Progenitor cell of endocrine pancreas (in vitro differentiated cells): ENCODE data around the gene MPHOSPH6. TPM values are rescaled to one million over a fixed set of nuclear protein-coding genes. Genes with fewer than 3 reads are reported as not detected.

ENCODE experiments used
- DNase-seq: peaks from one replicate; pipeline ENCODE4 v3.0.0; 2021; ENCODE audit warnings: low spot score; ENCODE audit not compliant: unreplicated experiment
- H3K27ac Mint-ChIP-seq: 2 replicates; pipeline ENCODE4 v1.8.0; 2021; ENCODE audit warnings: mild to moderate bottlenecking, moderate library complexity, mixed read lengths
- H3K27me3 Mint-ChIP-seq: 2 replicates; pipeline ENCODE4 v1.8.0; 2021; ENCODE audit warnings: mixed read lengths
- H3K36me3 Mint-ChIP-seq: 2 replicates; pipeline ENCODE4 v1.8.0; 2022; ENCODE audit warnings: mixed read lengths; ENCODE audit not compliant: insufficient read depth
- H3K4me1 Mint-ChIP-seq: 2 replicates; pipeline ENCODE4 v1.8.0; 2021; ENCODE audit warnings: low read depth, mixed read lengths
- H3K4me3 Mint-ChIP-seq: 2 replicates; pipeline ENCODE4 v1.8.0; 2021; ENCODE audit warnings: low read depth, mild to moderate bottlenecking, moderate library complexity, mixed read lengths
- H3K9me3 Mint-ChIP-seq: 2 replicates; pipeline ENCODE4 v1.8.0; 2021; ENCODE audit warnings: low read depth, mixed read lengths
- CTCF ChIP-seq: fragments of 200-600 bp; sonication (generic); IDR thresholded peaks from one replicate; pipeline ENCODE4 v1.5.0; 2021; ENCODE audit warnings: antibody characterized with exemption, mild to moderate bottlenecking; ENCODE audit not compliant: unreplicated experiment
- total RNA-seq: library from RNA; stranded (reverse); gene quantifications from 2 replicates; pipeline ENCODE4 v1.2.1, GENCODE V29; 2021

MPHOSPH6 gene
- total RNA-seq, 1 donor from 2014 or later = 41.9 TPM

- TF ChIP-seq CTCF = no peak
- Mint-ChIP-seq H3K9me3 (peaks cover 4% of the 10 kb centered on the region), H3K36me3 (peaks cover 11% of the 10 kb centered on the region), H3K4me3 (no peak overlapping the region), H3K27me3 (no peaks in the 10 kb centered on the region), H3K4me1 (peaks cover 12% of the 10 kb centered on the region), H3K27ac (no peak overlapping the region)
- no peak for DNase-seq
These were observed 32.2 kb downstream of the MPHOSPH6 start for GRCh38 chr16:82137822-82138167.

- H3K36me3 Mint-ChIP-seq = peaks cover 11% of the 10 kb centered on the region
- H3K9me3 Mint-ChIP-seq = peaks cover 4% of the 10 kb centered on the region
- H3K27me3 Mint-ChIP-seq = no peaks in the 10 kb centered on the region
- no peak for TF ChIP-seq CTCF
- peaks cover 12% of the 10 kb centered on the region for H3K4me1 Mint-ChIP-seq
- no peak for DNase-seq
- no peak overlapping the region for H3K4me3 Mint-ChIP-seq
- no peak overlapping the region for H3K27ac Mint-ChIP-seq
These were observed 32.8 kb downstream of the MPHOSPH6 start for GRCh38 chr16:82136956-82137821.

GRCh38 chr16:82135844-82136243 lies 34.2 kb downstream of the MPHOSPH6 start:
- no peak overlapping the region for H3K4me3 Mint-ChIP-seq
- TF ChIP-seq CTCF = no peak
- DNase-seq = no peak
- H3K9me3 Mint-ChIP-seq = peaks cover 4% of the 10 kb centered on the region
- H3K27ac Mint-ChIP-seq = no peak overlapping the region
- peaks cover 12% of the 10 kb centered on the region for H3K4me1 Mint-ChIP-seq
- no peaks in the 10 kb centered on the region for H3K27me3 Mint-ChIP-seq
- peaks cover 8% of the 10 kb centered on the region for H3K36me3 Mint-ChIP-seq

- no peak for TF ChIP-seq CTCF
- Mint-ChIP-seq H3K9me3 (peaks cover 4% of the 10 kb centered on the region), H3K36me3 (peaks cover 8% of the 10 kb centered on the region), H3K4me1 (peaks cover 12% of the 10 kb centered on the region), H3K27ac (no peak overlapping the region), H3K4me3 (no peak overlapping the region), H3K27me3 (no peaks in the 10 kb centered on the region)
- no peak for DNase-seq
These were observed 35.2 kb downstream of the MPHOSPH6 start for GRCh38 chr16:82134846-82135245.

- no peak for TF ChIP-seq CTCF
- Mint-ChIP-seq H3K27ac (no peak overlapping the region), H3K36me3 (peaks cover 4% of the 10 kb centered on the region), H3K27me3 (no peaks in the 10 kb centered on the region), H3K4me3 (no peak overlapping the region), H3K4me1 (peaks cover 8% of the 10 kb centered on the region), H3K9me3 (peaks cover 1% of the 10 kb centered on the region)
- DNase-seq = no peak
These were observed 36.2 kb downstream of the MPHOSPH6 start for GRCh38 chr16:82133798-82134197.
